Renal pelvis (tissue), 4 donors: ENCODE data around the gene GRB10. TPM values are rescaled to one million over a fixed set of nuclear protein-coding genes. Genes with fewer than 3 reads are reported as not detected.
"Not testable (repeated sequence)": the region's sequence is repeated elsewhere in the genome, so short reads cannot be mapped to it uniquely, and the experiment has no call there.

Experiments used
- DNase-seq: peaks from one replicate; pipeline ENCODE4 v3.0.0-alpha.2; 2013
- polyA plus RNA-seq, 3 donors: library from polyadenylated mRNA; unstranded; fragments of 120-200 nt; gene quantifications; one replicate each; pipeline ENCODE4 v1.2.1, GENCODE V29; 2013; ENCODE audit not compliant: insufficient read length in 3 of 3

GRB10 gene
- polyA plus RNA-seq, 3 donors = 31.3 to 50.8 (median 45.3) TPM

DNA sequence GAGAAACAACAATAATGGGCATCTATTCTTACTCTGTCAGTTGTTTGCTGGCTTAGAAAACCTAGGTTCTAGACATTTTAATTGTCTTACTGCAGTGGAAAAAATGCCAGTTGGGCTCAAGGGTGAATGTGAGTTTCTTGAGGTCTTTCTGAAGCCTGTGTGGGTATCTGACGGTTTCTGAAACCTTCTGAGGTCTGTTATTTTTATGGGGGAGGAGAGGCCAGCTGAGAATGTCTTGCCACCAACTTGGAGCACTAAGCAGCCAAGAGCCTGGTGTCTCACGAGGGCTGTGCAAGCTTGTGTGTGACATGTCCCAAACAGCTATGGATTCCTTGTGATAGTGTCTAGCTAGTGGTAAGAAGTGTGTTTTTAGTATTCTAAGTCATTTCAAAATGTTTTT, 193.3 kb downstream of the GRB10 start:
- DNase-seq = no peak

DNA sequence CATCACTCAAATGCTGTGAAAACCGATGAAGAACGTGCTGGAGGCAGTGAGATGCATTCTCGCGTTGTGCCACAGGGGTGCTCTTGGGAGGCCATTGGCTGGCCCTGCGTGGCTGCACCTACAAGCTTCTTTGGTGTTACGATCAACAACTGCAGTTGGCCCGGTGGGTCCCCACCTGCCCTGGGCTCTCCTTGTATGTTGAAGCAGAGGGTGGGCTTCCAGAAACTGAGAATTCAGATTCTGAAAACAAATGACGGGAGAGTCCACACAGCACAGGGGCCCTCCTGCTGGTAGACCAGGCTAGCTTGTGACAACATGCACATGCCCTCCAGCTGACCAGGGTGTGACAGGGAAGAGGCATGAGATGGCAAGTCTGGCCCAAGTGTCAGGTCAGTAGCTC, 193.8 kb downstream of the GRB10 start:
- DNase-seq = no peak

DNA sequence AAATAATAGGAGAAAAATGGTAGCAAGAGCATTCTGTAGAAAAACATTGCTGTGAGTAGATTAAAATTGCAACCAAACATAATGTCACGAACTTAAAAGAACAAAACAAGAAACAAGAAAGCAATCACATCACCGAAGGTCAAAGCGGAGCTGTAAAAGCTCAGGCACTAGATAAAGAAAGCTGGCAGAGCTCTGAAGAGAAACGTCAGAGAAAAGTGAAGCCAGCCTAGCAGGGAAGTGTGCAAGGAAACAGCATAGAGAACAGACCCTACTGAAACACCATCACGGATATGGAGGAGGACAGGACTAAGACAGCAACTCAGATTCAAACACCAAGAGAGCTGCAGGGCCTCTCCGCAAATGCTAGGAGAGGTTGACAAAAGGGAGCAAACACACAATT, 195.0 kb downstream of the GRB10 start:
- no peak for DNase-seq

DNA sequence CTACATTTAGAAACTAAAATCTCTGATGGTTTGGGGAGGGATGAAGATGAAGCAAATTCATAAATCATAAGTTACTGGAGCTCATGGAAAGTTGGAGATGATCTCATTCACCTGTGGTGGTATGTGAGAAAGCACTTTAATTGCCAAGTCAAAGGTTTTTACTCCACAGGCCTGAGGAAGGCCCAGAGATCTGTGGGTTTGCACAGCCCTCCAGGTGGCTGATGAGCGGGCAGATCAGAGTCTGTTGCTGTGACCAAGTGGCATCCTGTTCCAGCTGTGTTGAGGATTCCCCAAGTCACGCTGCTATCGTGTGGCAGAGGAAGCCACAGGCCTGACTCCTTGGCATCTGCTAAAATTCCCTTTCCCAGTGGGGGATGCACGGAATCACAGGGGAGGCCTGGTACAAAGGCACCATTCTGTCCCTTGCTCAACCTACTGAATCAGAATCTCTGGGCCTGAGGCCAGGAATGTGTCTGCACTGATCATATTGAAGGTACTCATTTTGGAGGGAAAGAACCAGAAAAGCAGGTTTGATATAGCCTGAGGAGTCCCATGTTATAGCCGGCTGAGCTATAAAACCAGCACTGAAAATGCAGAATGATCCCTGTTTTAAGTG, 197.8 kb downstream of the GRB10 start:
- DNase-seq = no peak

DNA sequence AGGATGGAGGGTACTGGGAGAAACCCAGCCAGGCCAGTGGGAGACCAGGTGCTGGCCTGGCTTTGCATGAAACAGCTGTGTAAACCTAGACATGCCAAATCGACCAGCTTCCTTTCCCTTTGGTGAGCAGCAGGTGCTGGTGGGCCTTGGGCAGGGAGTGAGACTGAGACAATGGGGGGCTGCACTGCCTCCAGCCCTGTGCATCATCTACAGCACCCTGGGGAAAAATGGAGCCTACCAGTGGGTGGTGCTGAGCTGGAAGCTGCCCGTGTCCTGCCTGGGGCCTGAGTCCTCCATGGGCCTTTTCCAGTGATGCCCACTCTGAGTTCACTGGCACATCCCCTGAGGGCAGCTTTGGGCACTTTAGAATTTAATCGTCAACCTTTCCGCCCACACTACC, 198.3 kb downstream of the GRB10 start:
- no peak for DNase-seq

DNA sequence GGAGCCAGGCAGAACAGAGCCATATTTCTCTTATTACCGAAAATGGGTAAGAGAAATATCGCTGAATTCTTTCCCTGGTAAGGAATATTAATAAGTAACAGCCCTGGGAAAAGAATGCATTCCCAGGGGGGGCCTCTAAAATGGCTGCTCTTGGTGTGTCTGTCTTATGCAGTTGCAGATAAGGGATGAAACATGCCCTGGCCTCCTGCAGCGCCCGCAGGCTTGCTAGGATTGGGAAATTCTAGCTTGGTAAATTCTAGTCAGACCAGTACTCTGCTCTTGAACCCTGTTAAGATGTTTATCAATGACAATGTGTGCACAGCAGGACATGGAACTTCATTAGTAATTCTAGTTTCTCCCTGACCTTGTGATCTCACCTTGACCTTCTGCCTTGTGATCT, 199.4 kb downstream of the GRB10 start:
- DNase-seq = not testable (repeated sequence)

DNA sequence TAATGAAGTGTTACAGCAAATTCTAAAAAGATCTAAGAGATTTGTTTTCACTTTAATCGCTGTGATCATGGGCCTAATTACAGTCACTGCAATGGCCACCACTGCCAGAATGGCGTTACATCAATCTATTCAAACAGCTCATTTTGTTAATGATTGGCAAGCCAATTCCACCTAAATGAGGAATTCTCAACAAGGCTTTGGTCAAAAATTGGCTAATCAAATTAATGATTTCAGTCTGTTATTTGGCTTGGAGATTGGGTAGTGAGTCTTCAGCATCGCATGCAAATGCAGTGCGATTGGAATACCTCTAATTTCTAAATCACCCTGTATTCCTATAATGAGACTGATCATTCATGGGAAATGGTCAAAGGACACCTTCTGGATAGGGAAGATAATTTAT, 200.4 kb downstream of the GRB10 start:
- not testable (repeated sequence) for DNase-seq

DNA sequence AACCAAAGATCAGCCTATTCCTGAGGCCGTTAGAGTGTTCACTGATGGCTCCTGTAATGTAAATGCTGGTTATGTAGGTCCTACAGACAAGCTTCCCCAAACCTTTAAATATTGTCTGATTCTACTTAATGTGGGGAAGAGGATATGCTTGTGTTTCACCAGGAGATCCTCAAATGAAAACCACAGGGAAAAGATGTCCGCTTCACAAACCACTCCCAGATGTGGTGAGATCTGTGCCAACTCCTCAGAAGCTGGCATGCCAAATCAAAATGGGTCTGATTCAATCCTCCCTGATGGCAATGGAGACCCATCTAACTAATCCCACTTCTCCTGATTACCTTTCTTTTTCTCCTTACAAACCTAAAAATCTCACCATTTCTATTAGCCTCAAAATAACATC, 202.0 kb downstream of the GRB10 start:
- not testable (repeated sequence) for DNase-seq

DNA sequence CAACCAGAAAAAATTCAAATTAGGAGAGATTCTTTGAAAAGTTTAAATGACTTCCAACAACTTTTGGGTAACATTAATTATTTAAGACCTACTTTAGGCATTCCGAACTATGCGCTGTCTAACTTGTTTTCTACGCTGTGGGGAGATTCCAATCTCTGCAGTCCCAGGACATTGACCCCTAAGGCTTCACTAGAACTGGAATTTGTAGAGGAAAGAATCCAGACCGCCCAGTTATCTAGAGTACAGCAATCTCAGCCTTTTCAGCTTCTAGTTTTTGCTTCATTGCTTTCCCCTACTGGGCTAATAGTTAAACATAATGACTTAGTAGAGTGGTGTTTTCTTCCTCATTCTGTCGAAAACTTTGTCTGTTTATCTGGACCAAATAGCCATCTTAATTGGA, 202.6 kb downstream of the GRB10 start:
- no peak for DNase-seq

DNA sequence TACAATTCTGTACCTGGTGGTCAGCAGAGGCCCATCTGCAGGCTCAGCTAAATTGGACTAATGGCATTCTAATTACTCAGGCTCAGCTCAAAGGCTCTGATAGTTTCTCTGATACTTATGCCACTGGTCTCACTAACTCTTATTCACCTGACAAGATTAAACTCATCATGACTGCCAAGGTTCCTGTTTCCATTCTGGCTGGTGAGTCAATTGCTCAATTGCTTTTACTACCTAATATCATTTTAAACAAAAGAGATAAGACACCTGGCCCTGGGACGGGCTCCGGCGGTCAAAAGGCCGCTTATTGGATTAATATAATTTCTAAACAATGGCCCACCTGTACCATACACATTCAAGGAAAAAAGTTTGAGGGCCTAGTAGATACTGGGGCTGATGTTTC, 204.6 kb downstream of the GRB10 start:
- DNase-seq = not testable (repeated sequence)

DNA sequence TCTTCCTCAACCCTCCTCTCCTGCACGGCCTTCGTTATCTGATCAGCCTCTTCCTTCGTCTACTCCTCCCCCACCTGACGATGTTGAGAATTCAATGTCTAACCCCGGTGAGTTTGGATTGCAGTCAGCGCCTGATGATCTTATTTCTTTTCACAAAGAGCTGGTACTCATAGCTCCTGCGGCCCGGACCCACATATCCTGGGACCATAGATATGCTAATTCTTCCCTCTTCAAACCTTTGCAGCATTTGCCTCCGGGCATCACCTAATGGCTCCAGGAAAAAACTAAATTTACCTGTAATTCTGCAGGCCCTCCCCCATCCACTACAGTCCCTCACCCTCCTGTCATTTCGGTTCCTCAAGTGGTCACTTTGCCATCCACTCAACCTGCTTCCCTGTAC, 205.1 kb downstream of the GRB10 start:
- no peak for DNase-seq

DNA sequence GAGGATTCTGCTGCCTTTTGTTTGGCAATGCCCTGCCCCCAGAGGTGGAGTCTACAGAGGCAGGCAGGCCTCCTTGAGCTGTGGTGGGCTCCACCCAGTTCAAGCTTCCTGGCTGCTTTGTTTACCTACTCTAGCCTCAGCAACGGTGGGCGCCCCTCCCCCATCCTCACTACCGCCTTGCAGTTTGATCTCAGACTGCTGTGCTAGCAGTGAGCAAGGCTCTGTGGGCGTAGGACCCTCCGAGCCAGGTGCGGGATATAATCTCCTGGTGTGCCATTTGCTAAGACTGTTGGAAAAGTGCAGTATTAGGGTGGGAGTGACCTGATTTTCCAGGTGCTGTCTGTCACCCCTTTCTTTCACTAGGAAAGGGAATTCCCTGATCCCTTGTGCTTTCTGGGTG, 206.3 kb downstream of the GRB10 start:
- DNase-seq = not testable (repeated sequence)

DNA sequence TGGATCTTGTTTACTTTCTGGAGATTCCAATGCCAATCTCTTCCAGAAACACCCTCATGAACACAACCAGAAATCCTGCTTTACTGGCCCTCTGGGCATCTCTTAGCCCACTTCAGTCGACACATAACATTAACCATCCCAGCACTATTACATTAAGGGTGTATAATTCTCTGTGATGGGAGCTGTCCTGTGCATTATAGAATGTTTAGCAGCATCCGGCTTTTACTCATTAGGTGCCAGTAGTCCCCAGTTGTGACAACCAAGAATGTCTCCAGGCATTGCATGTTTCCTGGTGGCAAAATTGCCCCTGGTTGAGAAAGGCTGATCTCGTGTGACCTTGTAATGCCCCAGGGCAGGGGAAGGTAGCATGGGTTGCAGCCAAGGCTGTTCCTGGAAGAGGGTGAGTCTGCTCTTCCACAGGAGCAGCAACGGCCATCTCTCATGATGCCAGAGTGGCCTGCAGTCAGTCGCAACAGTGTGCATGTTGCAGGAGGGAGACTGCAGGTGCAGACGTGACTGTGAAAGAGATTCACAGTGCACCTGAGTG, 214.9 kb downstream of the GRB10 start:
- DNase-seq = no peak

DNA sequence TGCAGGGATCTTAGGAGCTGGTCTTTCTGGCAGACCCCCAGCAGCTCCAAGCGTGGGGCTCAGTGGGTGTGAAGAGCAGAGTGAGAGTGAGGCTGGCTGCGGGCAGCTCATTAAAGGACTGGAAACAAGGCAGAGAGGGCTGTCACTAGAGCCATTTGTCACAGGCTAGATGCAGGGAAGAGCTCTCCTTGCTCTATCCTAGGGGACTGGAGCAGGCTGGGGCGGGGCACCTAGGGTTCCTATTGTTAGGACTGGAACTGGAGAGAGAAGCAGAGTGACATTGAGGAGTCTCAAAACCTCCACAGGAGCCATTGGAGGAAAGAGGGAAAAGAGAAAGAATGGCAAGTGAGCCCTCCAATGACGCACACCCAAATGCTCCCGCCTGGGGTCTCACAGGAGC, 216.7 kb downstream of the GRB10 start:
- no peak for DNase-seq

DNA sequence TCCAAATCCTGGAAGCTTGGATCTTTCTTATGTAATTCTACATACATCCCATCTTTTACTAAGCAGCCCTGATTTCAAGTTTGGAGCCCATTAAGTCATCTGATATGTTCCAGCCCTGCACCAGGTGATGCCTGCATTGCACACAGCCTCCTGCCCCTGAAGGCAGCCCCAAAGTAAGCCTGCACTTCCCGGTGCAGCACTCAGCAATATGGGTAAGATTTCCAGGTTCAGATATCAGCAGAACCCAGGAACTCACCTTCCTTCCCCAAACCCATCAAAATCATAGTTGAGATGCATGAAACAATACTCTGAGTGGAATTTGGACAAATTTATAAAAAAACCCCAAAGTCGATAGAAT, 217.2 kb downstream of the GRB10 start:
- no peak for DNase-seq

DNA sequence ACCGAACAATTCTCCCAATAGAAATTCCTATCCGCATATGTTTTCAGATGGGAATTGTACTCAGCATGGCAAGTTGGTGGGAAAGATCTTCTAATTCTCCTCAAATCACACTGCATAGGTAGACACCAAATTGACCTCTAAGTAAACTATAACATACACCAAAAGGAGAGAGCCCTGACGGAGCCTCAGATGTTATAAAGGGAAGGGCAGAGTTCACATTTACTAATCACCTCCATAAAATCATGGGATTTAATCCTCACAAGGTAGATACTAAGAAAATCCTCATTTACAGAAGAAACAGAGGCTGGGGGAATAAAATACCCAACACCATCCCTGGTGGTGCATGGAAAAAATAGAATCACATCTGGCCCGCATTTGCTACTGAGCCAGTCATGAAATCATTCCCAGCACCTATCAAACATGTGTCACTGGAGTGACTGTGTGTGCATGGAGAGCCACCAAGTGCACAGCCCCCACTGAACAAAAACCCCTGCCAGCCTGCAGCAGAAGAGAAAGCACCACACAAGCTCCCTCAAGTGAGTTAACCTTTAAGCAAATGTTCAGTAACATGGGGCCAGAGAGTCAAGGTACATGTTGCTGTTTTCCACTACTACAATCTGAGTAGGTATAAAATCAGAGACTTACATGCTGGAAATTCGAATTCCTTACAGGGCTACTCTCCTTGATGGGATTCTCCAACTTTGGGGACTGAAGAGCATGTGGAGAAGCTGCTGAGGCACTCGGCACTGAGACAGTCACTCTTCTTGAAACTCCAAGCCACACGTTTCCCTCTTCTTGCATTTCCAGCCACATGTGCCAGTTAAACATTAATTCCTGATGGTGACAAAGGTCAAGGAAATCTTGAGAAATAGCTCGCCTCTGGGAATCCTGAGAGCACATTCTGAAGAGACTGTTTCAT, 217.8 kb downstream of the GRB10 start, which contains the start of gene DDC:
TSS of gene DDC (minus strand) at position 766 of the 919 bp plus-strand sequence. CDS start 21,320 bp downstream, outside the sequence.
- DNase-seq = no peak

DNA sequence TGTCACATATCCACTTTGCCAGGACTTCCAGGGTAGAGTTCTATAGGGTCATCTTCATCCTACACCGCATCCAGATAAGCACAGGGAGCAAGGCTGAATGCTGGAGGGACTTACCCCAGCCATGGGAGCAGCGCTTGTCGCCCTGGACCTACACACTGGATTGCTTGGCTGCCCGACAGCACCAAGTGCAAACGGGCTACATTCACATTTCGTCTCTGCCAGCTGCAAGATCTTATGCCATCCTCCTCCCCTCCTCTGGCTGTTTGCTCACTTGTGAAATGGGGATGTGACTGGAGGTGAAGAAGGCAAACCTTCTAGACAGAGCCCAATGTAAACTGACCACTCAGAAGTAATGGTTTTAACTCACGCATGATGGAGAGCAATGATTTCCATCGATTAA, 218.5 kb downstream of the GRB10 start:
- no peak for DNase-seq

DNA sequence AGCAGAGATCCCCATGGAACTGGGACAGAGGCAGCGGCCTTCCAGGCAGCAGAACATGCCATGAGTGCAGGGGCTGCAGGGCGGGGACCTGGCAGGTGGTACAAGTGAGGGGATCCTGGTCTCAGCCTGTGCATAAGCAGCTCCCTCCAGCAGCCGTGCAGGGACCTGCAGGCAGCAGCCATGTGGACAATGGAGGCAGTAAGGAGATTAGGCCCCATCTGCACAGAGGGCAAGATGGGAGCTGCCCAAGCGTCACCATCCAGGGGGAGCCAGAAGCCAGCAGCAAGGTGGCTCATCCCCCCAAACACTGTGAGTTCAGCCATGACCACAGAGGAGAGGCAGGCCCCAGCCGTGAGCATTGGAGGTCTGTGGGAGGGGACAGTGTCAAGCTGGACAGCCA, 220.6 kb downstream of the GRB10 start:
- no peak for DNase-seq

DNA sequence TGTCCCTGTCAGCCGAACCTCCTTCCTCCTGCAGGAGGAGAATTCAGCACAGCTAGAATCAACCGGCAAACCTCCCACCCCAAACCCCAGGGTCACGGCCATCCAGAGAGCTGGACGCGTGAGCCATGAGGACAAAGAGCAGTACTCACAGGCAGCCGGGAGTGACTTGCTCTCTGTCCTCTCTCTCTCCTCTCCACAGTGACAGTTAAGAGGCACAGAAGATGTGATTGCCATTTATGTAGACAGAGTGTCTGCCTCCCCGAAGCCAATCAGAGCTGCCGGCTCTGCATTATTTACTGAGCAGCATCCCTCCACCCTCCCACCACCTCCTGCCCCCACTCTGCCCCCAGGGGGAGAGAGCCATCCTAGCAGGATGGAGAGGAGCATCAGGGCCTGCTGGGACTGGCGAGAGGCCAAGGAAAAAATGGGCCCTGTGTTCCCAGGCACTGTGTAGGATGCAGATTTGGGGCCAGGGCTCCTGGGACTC, 221.8 kb downstream of the GRB10 start:
- no peak for DNase-seq

DNA sequence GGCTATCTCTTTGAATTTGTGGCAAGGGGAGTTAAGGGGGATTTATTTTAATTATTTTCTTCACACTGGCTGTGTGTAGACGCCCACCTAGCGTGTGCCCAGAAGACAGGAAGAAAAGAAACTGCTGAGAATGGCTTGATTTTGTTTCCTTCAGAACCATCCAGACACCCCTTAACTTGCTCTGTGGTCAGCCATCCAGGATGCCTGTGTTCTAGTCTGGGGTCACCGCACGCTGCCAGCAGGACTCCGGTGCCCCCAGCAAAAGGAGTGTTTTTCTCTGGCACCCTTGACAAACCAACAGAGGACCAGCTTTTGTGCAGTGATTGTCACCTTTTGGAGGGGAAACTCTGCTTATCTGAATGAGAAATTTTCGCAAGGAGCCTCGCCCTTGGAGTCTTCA, 222.8 kb downstream of the GRB10 start:
- DNase-seq = no peak

DNA sequence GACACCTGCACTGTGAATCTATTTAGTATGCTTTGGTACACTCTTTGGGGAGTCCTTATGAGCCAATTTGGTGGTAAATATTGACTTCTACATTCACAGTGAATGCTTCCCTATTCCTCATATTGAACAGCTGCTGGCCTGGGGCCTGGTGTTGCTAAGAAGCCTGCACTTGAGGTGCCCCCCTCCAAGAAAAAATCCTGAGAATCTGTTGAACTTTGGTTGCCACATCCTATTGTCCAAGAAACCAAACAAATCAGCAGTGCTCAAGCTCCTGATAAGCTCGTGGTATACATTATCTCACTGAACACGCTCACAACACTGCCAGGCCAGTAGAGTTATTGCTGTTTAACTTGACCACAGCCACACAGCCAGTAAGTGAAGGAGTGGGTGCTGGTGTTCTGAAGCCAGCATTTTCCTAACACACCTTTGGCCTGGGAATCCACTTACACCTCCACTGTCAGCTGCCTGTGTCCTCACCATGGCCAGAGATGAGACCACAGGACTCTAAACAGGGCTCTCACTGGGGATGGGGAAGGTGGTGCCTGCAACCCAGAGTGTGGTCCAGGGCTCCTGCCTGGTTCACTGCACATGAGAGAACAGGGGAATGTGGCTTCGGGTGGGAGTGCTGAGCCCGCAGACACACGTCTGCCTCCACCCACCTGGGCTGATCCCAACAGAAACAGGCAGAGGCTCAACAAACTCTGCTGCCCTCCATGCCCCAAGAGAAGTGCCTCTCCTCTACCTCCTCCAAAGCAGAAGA, 224.2 kb downstream of the GRB10 start:
- no peak for DNase-seq

DNA sequence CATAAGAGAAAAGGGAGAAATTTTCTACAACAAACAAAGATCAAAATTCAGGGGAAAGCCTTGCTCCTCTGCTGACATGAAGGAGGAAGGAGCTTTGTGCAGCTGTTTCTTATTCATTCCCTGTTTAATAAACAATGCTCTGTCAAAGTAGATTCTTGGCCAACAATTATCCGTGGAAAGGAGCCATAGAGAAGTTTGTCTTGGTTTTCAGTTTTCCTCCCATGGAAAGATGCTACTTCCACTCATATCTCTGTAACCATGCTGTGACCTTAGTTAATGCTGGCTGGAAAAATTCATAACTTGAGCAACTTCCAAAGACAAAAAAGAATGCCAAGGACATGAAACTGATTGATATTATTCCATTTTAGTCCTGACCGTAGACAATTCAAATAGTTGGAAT, 225.6 kb downstream of the GRB10 start:
- DNase-seq = no peak
